Hepatocyte (in vitro differentiated cells): Measurements from ENCODE around the gene TRIM63.

Experiments used
- CTCF ChIP-seq: fragments of 200-600 bp; sonication (generic); IDR thresholded peaks from 2 replicates; pipeline ENCODE4 v1.5.1; 2016; ENCODE audit warnings: antibody characterized with exemption, mild to moderate bottlenecking; ENCODE audit not compliant: poor library complexity
- EZH2 ChIP-seq: fragments of 200-600 bp; sonication (generic); IDR thresholded peaks from 2 replicates; pipeline ENCODE4 v1.6.1; 2016; ENCODE audit warnings: antibody characterized with exemption, mild to moderate bottlenecking, borderline replicate concordance

GRCh38 chr1:26070963-26071342 lies 3.5 kb upstream of the TRIM63 start:
- no peak for TF ChIP-seq EZH2
- TF ChIP-seq CTCF = no peak
